ENCODE results near the gene CDH4. TPM values are rescaled to one million over a fixed set of nuclear protein-coding genes. Genes with fewer than 3 reads are reported as not detected.

Gene CDH4
- total RNA-seq, 1 donor from 2014 or later: 3.2 TPM

GRCh38 chr20:61913423-61914225 lies 661.6 kb downstream of the CDH4 start:
- Mint-ChIP-seq H3K4me1 (ENCODE audit: low read depth, unreplicated experiment) (no peaks in the 10 kb centered on the region), H3K36me3 (ENCODE audit: low read depth, unreplicated experiment) (peaks cover 3% of the 10 kb centered on the region), H3K4me3 (ENCODE audit: unreplicated experiment) (no peak overlapping the region), H3K27ac (ENCODE audit: unreplicated experiment) (no peak overlapping the region), H3K9me3 (ENCODE audit: unreplicated experiment) (peaks cover 16% of the 10 kb centered on the region), H3K27me3 (ENCODE audit: low read depth, unreplicated experiment) (peaks cover 46% of the 10 kb centered on the region)
- Histone ChIP-seq H4K20me1 (ENCODE audit: insufficient read depth, low read length) (no peaks in the 10 kb centered on the region), H3K79me2 (ENCODE audit: insufficient read depth, low read length) (no peaks in the 10 kb centered on the region), H3K4me2 (ENCODE audit: low read length) (no peak overlapping the region), H3K36me3 (ENCODE audit: insufficient read depth, low read length) (no peaks in the 10 kb centered on the region), H3K27ac (ENCODE audit: low read depth, low read length) (no peak overlapping the region), H3K4me1 (ENCODE audit: insufficient read depth, low read length) (no peaks in the 10 kb centered on the region), H3K9me3 (ENCODE audit: insufficient read depth, low read depth, low read length) (peaks cover 7% of the 10 kb centered on the region), H3K27me3 (ENCODE audit: insufficient read depth, low read length) (no peaks in the 10 kb centered on the region), H3K4me3 (ENCODE audit: insufficient read depth, low read depth, low read length) (no peak overlapping the region), H2AFZ (ENCODE audit: low read depth, low read length) (no peak overlapping the region), H3K9ac (ENCODE audit: low read length) (no peak overlapping the region)
- TF ChIP-seq EZH2 (IDR thresholded peaks at IDR 0.05; ENCODE audit: insufficient read depth, low read length) (no peak), CTCF (IDR thresholded peaks at IDR 0.05; ENCODE audit: insufficient read depth, low read depth, low read length) (no peak)
- DNase-seq (ENCODE audit: low read depth) (no peak), FAIRE-seq (no peak)

GRCh38 chr20:61915101-61915500 lies 663.0 kb downstream of the CDH4 start:
- Histone ChIP-seq H2AFZ (ENCODE audit: low read depth, low read length) (no peak overlapping the region), H3K36me3 (ENCODE audit: insufficient read depth, low read length) (no peaks in the 10 kb centered on the region), H3K9me3 (ENCODE audit: insufficient read depth, low read depth, low read length) (peaks cover 13% of the 10 kb centered on the region), H3K4me3 (ENCODE audit: insufficient read depth, low read depth, low read length) (no peak overlapping the region), H3K9ac (ENCODE audit: low read length) (no peak overlapping the region), H3K27ac (ENCODE audit: low read depth, low read length) (no peak overlapping the region), H3K27me3 (ENCODE audit: insufficient read depth, low read length) (no peaks in the 10 kb centered on the region), H3K4me1 (ENCODE audit: insufficient read depth, low read length) (no peaks in the 10 kb centered on the region), H4K20me1 (ENCODE audit: insufficient read depth, low read length) (no peaks in the 10 kb centered on the region), H3K4me2 (ENCODE audit: low read length) (no peak overlapping the region), H3K79me2 (ENCODE audit: insufficient read depth, low read length) (no peaks in the 10 kb centered on the region)
- TF ChIP-seq CTCF (IDR thresholded peaks at IDR 0.05; ENCODE audit: insufficient read depth, low read depth, low read length): no peak
- TF ChIP-seq EZH2 (IDR thresholded peaks at IDR 0.05; ENCODE audit: insufficient read depth, low read length): no peak
- H3K9me3 Mint-ChIP-seq (ENCODE audit: unreplicated experiment): peaks cover 14% of the 10 kb centered on the region
- no peak overlapping the region for H3K4me3 Mint-ChIP-seq (ENCODE audit: unreplicated experiment)
- H3K36me3 Mint-ChIP-seq (ENCODE audit: low read depth, unreplicated experiment): peaks cover 3% of the 10 kb centered on the region
- DNase-seq (ENCODE audit: low read depth): no peak
- peaks cover 39% of the 10 kb centered on the region for H3K27me3 Mint-ChIP-seq (ENCODE audit: low read depth, unreplicated experiment)
- FAIRE-seq: no peak
- no peaks in the 10 kb centered on the region for H3K4me1 Mint-ChIP-seq (ENCODE audit: low read depth, unreplicated experiment)
- H3K27ac Mint-ChIP-seq (ENCODE audit: unreplicated experiment): no peak overlapping the region

- H3K9ac ChIP-seq (ENCODE audit: low read length): no peak overlapping the region
- TF ChIP-seq EZH2 (IDR thresholded peaks at IDR 0.05; ENCODE audit: insufficient read depth, low read length): no peak
- TF ChIP-seq CTCF (IDR thresholded peaks at IDR 0.05; ENCODE audit: insufficient read depth, low read depth, low read length): no peak
- no peak overlapping the region for H2AFZ ChIP-seq (ENCODE audit: low read depth, low read length)
- no peaks in the 10 kb centered on the region for H3K4me1 ChIP-seq (ENCODE audit: insufficient read depth, low read length)
- no peak overlapping the region for H3K4me2 ChIP-seq (ENCODE audit: low read length)
- no peak overlapping the region for H3K4me3 Mint-ChIP-seq (ENCODE audit: unreplicated experiment)
- no peaks in the 10 kb centered on the region for H4K20me1 ChIP-seq (ENCODE audit: insufficient read depth, low read length)
- FAIRE-seq (no peak), DNase-seq (ENCODE audit: low read depth) (no peak)
- no peaks in the 10 kb centered on the region for H3K36me3 ChIP-seq (ENCODE audit: insufficient read depth, low read length)
- no peaks in the 10 kb centered on the region for H3K79me2 ChIP-seq (ENCODE audit: insufficient read depth, low read length)
- peaks cover 8% of the 10 kb centered on the region for H3K9me3 Mint-ChIP-seq (ENCODE audit: unreplicated experiment)
- no peak overlapping the region for H3K27ac ChIP-seq (ENCODE audit: low read depth, low read length)
- no peak overlapping the region for H3K27ac Mint-ChIP-seq (ENCODE audit: unreplicated experiment)
- peaks cover 37% of the 10 kb centered on the region for H3K27me3 Mint-ChIP-seq (ENCODE audit: low read depth, unreplicated experiment)
- H3K27me3 ChIP-seq (ENCODE audit: insufficient read depth, low read length): no peaks in the 10 kb centered on the region
- peaks cover 12% of the 10 kb centered on the region for H3K9me3 ChIP-seq (ENCODE audit: insufficient read depth, low read depth, low read length)
- H3K4me1 Mint-ChIP-seq (ENCODE audit: low read depth, unreplicated experiment): no peaks in the 10 kb centered on the region
- peaks cover 3% of the 10 kb centered on the region for H3K36me3 Mint-ChIP-seq (ENCODE audit: low read depth, unreplicated experiment)
- no peak overlapping the region for H3K4me3 ChIP-seq (ENCODE audit: insufficient read depth, low read depth, low read length)
Observed at GRCh38 chr20:61916318-61916891, 664.3 kb downstream of the CDH4 start.

Measured in astrocyte (in vitro differentiated cells and primary cell).